HG03460 (cell line): ENCODE measurements around the gene GPATCH8.
A peak's percentile ranks its signal among the peaks of the same experiment; 100 is the strongest.
"Not testable (repeated sequence)": the region's sequence is repeated elsewhere in the genome, so short reads cannot be mapped to it uniquely, and the experiment has no call there.

Experiments
- ATAC-seq: cut with Tn5 transposase; IDR thresholded peaks from one replicate; pipeline ENCODE4 v1.9.1; 2021; ENCODE audit not compliant: unreplicated experiment

Gene GPATCH8

DNA sequence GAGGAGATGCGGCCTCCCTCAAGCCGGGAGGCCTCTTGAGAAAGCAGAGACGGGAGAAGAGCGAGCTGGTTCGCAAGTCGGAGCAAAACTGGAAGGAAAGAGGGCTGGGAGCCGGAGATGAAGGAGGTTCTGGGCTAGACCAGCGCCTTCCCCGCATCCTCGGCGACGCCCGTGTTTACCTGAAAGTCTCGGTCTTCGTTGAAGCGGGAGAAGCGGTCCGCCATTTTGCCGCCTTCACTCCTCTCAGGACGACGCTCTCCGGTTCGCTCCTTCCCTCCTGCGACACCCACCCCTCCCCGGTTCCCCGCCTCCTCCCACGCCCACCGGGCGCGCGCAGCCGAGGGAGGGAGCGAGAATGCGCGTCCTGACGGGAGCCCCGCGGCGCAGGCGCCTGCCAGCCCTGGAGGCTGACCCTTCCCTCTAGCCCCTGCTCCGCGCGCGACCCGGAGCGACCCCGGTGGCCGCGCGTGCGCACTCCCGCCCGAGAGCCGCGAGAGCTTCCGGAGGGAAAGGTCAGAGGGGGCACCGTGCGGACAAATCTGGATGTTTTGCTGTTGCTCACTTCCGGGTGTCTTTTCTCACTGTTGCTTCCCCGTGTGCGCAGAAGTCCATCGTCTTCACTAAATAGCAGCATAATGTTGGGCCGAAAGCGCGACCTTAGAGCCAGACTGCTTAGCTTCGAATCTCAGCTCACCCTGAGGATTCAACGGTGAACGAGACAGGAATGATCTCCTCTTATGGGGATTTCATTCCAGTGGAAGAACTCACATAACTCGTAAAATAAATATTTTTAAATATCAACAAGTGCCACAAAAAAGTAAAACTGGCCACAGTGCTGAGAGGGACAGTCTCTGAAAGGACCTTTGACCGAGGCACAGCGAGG, at the start of gene GPATCH8:
Gene GPATCH8 (minus strand): TSS at position 260 of the 883 bp plus-strand sequence. CDS start 36 bp downstream, at position 224.
- ATAC-seq: peak; percentile 83

DNA sequence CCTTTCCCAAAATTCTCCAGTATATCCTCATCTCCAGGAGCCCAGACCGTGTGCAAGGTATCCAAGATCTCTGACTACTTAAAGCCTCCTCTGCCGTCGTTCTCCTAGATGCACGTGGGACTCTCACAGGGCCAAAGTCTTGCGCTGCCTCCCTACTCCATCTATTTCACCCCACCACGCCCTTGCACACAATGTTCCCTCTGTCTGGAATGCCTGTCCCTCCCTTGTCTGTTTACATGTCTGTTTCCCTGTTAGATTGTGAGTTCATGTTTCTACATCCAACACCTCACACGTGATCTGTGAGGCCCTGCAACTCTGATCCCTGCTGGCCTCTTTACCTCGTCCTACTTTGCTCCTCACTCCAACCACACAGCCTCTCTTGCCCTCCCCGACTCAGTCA, 49.2 kb upstream of the GPATCH8 start:
- no peak for ATAC-seq

DNA sequence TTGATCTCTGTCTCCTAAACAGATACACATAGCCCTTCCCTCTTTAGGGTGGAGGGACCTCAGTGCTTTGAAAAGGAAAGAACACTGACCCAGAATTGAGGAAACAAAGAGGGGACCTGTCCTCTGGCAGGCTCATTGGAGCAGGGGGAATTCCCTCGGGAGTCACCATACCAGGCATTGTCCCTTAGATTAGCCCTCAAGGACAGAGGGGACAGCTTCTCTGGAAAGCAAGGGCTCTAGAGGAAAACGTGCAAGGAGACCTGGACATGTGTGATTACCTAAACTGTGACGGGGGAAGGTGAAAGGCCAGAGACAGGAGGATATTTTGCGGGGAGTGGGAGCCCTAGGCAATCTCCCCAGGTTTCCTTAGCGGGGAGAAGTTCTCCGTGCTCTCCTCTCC, 46.5 kb upstream of the GPATCH8 start:
- ATAC-seq: no peak

DNA sequence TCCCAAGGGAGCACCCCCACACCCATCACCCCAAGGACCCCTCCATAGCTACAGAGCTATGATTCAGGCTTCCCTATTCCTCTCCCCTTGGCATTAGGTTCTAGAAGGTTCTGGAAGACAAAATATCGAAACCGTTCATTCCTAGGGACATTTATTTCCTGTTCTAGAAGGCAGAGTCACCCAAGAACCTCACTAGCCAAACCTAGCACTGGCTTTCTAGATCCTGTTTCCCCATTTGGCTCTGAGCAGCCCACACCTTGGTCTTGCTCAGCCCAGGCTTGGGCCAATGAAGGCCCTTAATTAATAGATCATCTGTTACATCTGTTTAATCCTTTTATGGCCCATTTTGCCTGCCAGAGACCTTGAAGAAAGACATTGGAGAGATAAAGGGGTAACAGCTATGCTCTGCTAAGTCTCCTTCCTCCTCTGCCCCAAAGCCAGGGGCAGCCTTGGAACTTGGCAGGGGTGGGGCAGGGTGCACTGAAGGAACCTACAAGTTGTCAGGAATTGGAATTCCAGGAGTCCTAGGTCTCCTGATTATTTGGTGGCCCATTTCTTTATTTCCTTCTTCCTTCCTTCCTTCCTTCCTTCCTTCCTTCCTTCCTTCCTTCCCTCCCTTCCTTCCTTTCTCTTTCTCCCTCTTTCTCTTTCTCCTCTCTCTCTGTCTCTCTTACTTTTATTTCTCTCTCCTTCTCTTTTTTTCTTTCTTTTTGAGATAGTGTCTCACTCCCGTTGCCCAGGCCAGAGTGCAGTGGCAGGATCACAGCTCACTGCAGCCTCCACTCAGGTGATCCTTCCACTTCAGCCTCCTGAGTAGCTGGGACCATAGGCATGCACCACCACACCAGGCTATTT, 45.4 kb upstream of the GPATCH8 start:
- no peak for ATAC-seq

DNA sequence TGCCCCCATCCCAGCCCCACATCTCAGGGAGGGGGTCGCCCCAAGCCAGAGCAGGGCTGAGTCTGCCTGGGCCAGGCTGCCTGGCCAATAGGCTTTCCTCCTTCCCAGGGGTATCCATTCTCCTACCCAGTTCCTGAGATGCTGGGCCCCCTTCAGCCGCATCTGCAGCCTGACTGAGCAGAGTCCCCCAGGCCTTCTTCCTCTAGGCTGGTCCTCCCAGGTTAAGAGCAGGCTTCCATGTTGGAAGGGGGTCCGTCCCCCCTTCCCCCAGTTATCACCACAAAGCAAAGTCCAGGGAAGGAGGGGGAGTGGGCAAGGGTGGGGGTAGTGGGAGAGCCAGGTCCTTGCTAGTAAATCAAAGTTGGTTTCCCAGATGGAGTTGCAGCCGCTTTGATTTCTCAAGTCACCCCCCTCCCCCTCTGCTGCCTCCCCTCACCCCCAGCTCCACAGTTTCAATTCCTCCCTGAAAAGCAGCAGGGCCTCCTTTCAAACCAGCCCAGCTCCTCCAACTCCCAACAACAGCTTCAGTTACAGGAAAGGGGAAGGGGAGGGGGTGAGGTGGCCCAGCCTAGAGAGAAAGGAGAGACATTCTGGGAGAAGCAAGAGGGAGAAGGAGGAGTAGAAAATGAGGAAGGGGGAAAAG, 44.5 kb upstream of the GPATCH8 start:
- ATAC-seq: no peak

DNA sequence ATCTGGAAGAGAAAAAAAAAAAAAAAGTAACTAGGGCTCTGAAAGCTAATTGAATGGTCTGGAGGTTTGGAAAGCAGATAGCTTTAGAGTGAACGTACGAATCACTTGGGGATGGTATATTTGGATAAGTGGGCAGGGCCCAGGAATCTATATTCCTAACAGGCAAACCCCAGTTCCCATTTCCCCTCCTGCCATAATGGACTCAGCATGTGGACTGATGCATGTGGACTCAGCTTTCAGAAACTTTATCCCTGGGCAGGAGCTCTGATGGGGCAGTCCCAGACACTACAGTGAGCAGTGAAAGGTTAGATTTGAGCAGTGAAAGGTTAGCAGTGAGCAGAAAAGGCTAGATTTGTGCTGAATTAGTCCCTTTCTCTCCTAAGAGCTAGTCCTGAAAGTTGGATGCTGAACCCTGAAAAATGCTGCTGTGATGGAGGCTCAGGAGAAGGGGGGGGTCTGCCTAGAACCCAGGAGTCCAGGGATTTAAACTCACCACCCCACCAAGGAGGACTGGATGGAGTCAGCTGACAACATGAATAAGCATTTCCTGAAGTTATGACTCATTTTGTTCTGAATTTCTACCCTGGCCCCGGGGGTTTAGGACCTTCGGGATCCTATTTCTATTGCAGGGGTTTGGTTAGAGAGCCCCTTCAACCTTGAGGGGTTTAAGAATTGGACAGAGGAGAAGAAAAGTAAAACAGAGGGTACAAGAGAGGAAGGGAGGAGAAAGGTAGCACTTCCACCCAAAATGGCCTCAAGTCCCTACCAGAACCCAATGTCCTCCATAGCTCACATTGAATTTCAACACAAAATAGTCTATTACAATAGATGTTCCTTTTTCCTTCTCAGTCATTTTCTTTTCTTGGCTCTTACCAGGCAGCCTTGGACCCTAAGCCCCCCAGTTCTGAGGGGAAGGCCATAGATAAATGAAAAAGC, 43.7 kb upstream of the GPATCH8 start:
- ATAC-seq: no peak

DNA sequence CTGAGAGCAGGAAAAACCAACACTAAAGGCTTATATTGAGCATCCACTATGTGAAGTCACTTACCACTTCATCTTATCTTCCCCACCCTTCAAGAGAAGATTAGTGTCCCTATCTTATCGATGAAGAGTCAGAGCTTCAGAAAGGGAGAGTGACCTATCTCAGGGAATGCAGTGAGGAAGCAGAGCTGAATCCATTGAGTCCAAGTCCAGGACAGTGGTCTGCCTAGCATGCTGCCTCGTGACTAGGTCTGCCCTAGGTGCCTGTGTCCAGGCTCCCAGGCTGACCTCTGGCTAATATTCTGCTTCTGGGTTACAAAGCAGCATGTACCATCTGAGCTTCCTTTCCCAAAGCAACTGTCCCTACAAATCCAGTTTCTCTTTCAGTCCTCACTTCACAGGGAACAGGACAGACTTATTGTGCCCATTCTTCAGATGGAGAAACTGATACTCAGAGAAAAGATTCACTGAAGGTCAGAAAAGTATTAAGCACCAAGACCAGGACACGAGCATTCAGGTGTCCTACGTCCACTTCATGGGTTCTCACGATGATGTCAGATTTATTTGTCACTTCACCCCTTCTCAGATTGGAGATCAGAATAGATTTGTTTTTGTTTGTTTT, 40.8 kb upstream of the GPATCH8 start:
- no peak for ATAC-seq

DNA sequence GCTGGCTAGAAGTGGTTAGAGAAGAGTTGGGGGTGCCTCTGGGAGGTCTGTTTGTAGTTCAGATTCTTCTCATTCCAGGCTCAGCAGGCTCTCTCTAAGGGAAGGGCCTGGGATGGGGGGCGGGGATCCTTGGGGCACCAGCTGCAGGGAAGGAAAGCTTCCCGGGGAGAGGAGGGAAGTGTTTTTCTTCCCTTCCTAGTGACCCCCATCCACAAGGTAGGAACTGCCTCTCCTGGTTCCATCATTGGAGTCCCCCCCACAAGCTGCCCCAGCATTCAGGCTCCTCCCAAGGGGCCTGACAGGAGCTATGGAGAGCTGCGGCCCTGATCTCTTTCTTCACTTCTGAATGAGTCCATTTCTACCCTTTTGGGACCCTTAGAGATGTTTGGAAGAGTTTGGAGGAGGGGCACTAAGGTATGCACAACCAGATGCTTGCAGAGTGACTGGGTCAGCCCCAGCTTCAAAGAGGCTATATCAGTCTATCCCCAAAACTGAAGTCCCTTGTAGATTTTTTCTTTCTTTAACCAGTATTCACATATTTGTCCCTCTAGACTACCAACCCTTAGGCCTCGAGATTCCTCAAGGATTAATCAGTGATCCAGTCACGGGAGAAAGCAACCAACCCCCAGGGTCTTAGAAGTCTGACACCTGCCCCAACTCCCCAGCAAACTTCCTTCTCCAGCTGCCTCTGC, 40.2 kb upstream of the GPATCH8 start:
- no peak for ATAC-seq

DNA sequence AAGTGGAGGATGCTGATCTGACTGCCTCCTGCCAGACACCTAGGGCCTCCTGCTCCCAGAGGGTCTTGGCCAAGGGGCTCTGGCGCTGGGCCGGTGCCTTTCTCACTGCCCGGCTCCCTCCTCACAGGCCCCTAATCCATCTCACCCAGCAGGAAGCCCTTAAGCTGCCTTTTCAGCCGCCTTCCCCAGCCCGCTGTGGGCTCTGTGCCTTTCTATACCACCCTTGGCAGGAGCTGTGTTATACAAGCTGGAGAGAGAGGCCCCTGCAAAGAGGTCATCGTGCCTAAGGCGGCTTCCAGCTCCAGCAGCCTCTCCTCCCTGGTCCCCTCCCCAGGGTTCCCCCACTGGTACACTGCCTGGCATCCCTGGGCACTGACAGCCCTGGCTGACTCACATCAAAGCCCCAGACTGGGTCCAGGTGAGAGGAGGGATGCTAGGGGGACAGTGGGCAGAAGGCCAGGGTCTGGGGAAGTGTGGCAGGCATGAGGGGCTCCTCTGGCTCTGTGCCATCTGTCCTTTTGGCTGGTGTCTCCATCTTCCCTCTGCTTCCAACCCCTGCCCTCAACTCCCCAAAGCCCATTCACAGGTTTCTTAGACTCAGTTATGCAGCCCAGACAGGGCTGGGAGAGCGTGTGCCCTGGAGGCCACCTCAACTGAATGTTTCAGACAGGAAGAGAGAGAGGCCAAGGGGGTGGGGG, 38.8 kb upstream of the GPATCH8 start:
- ATAC-seq: no peak

DNA sequence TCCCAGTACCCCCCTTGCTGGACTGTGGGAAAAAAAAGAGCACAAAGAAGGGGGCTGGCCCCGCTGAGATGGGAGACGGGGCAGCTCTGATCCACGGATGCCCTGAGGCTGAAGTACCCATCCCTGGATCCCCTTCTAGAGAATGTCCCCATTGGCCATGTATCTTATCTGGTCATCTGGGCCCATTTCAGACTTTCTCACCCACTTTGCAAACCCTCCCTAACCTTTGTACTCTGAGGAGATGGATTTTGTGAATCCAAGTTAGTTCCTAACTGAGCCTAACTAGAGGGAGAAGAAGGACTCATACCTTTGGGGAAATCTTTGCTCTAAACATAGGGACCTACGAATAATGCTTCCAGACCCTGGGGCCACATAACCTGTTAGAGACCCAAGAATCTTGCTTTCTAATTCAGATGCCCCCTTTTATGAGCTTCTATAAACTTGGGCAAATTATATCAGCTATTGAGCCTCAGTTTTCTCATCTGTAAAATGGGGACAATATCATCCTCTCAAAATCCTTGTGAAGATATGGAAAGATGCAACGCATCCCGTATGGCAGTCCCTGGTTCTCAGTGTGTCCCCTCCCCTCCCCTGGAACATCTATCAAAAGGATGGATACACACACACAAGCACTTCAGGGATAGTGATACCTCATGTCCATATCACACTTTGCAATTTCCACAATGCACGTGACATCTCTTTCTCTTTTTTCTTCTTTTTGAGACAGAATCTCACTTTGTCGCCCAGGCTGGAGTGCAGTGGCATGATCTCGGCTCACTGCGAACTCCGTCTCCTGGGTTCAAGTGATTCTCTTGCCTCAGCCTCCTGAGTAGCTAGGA, 37.3 kb upstream of the GPATCH8 start:
- ATAC-seq: no peak

DNA sequence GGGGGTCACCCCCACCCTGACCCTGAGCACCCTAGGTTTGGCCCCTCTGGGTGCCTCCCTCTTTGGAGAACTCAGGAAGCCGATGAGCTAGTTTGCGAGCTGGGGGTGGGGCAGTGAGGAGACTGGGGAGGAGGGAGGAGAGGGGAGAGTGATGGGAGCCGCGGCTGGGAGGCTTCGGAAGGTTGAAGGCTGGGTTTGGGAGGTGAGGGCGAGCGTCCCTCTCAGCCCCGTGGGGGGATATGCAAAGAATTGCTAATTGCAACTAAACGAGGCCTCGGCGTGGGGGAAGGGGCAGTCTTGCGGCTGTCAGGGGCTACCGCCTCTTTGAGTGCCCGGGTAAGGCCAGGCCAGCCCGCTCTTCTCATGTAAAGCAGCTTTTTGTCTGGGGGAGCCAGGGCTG, 36.5 kb upstream of the GPATCH8 start:
- ATAC-seq: no peak

DNA sequence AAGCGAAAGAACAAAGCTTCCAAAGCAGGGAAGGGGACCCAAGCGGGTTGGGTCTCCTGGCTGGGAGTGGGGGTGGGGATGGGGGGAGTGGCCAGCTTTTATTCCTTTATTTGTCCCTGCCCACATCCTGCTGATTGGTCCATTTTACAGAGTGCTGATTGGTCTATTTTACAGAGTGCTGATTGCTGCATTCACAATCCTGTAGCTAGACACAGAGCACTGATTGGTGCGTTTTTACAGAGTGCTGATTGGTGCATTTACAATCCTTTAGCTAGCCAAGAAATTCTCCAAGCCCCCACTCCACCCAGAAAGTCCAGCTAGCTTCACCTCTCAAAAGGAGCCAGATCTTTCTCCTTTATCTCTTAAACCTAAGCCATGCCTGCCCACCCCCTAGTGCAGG, 34.7 kb upstream of the GPATCH8 start:
- not testable (repeated sequence) for ATAC-seq

DNA sequence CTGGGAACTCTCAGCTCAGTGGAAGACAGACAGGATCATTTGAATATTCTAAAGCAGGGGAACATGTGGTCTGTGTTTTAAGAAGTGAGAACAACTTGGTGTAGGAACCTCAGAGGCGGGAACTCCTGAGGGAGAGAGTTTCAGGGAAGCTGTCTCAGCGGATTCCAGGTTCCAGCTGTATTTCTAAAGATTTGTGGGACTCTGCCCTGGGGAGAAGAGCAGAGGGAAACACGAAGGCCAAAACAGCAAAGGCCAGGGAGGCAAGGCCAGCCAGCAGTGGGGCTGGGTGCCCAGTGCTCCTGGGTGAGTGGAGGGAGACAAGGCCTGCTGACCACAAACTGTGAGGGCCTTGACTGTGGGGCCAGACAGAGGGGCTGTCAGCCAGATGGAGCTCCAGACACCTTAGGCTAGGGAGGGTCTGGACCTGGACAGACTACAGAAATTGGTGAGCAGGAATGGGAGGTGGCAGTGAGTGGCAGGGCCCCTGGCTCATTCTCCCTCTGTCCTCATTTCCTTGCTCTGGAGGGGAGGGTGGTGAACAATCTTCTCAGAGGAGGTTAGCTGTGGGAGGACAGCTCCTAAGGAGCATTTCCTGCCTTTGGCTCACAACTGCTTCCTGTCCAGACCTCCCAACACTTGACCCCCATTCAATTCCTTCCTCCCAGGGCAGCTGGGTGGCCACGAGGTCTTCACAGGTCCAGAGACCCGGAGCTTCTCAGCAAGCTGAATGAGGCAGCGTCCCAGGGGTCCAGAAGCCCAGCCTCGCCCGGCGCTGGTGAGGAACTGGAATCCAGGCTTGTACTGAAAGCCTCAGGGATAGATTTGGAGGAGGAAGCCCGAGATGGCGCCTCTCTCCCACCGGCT, 33.1 kb upstream of the GPATCH8 start:
- no peak for ATAC-seq

DNA sequence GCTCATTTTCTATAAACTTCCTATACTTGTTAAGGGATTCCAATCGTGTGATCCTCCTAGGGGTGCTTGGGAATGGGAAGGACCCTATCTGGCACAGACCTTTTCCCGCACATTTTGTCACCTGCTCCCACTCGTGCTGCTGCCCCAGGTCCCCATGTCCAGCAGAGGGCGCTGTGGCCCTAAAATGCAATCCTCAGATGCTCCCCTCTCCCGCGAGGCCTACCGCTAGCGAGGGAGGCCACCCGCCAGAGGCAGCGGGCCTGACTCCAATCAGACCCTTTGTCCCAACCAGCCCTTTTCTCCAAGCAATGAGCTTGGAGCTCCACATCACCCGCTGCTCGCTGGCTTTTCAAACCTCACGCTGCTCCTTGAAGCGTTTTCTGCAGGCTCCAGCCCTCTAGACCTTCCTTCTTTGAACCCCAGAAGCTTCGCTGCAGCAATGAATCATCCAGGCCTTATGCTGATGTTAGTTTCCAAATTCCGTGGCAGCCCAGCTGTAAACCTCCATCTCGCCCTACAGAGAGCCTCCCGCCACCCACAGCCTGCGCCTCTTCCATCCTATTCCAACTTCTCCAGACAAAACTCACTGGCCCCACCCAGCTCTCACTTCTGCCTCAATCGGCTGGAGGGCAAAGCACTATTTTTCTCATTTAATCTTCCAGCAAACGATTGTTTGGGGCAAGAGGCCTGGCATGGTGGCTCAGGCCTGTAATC, 30.5 kb upstream of the GPATCH8 start:
- ATAC-seq: no peak

DNA sequence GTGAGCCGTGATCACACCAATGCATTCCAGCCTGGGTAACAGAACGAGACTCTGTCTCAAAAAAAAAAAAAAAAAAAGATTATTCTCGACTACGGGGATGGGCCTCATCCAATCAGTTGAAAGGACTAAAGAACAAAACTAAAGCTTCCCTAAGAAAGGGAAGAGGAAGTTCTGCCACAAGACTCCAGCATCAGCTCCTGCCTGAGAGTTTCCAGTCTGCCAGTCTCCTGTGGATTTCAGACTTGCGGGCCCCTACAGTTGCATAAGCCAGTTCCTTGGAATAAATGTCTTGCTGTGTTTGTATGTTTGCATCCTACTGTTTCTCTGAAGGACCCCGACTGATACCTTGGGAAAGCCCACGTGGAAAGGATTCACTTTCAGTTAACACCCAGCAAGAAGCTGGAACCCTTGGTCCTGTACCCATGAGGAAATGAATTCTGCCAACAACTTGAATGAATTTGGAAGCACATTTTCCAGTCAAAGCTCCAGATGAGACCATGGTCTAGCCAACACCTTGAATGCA, 27.8 kb upstream of the GPATCH8 start:
- no peak for ATAC-seq

DNA sequence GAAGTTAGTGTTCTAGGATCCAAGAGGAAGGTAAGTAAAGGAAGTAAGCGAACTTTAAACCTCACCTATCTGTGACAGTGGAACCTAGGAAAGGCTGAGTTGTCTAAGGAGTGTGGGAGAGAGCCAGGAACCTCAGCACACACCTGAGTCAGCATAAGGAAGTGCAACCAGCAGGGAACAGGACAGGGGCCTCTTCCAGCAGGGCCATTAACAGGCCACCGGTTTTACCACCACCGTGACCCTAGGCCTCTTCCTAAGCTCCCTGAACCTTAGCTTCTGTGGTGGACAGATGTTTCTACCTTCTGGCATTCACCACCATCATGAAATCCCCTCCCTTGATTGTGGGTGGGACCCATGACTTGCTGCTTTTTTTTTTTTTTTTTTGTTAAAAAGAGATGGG, 26.7 kb upstream of the GPATCH8 start:
- ATAC-seq: no peak
